Measurements from ENCODE around the gene OR5K1.

GRCh38 chr3:98445949-98446406, 17.0 kb upstream of the OR5K1 start:
- TF ChIP-seq CTCF (IDR thresholded peaks at IDR 0.05) = no peak
- TF ChIP-seq POLR2A (IDR thresholded peaks at IDR 0.05) = no peak
